Stimulated activated memory B cell treated with anti-CD40 and anti-IgM and Interleukin-4, amounts not matched to agents 10 μg/mL and 1 μg/mL and 100 μg/mL, for 72 hours (primary cell): Measurements from ENCODE around the gene B4GALT5.

Source experiments
- ATAC-seq: fragments of 150-1000 bp; cut with Tn5 transposase; 2 replicates; pipeline ENCODE4 v1.10.0; 2021
- H3K27ac Mint-ChIP-seq: one replicate; pipeline ENCODE4 v1.8.0; 2022; ENCODE audit warnings: mild to moderate bottlenecking, mixed read lengths
- H3K27me3 Mint-ChIP-seq: one replicate; pipeline ENCODE4 v1.8.0; 2022; ENCODE audit warnings: mixed read lengths
- H3K36me3 Mint-ChIP-seq: one replicate; pipeline ENCODE4 v1.8.0; 2022; ENCODE audit warnings: mixed read lengths
- H3K4me1 Mint-ChIP-seq: one replicate; pipeline ENCODE4 v1.8.0; 2022; ENCODE audit warnings: mixed read lengths
- H3K4me3 Mint-ChIP-seq: one replicate; pipeline ENCODE4 v1.8.0; 2022; ENCODE audit warnings: mild to moderate bottlenecking, moderate library complexity, mixed read lengths
- H3K9me3 Mint-ChIP-seq: one replicate; pipeline ENCODE4 v1.8.0; 2022; ENCODE audit warnings: mixed read lengths

Gene B4GALT5

GRCh38 chr20:49644980-49645565, 68.6 kb downstream of the B4GALT5 start:
- ATAC-seq = no peak

GRCh38 chr20:49642816-49643215, 70.9 kb downstream of the B4GALT5 start:
- Mint-ChIP-seq H3K9me3 (no peaks in the 10 kb centered on the region), H3K27ac (no peak overlapping the region), H3K4me3 (no peak overlapping the region), H3K36me3 (peaks cover 52% of the 10 kb centered on the region), H3K4me1 (no peaks in the 10 kb centered on the region), H3K27me3 (no peaks in the 10 kb centered on the region)
- no peak for ATAC-seq

More at GRCh38 chr20:49644980-49645565, 68.6 kb downstream of the B4GALT5 start:
- Mint-ChIP-seq H3K4me3 (no peak overlapping the region), H3K27ac (no peak overlapping the region), H3K9me3 (no peaks in the 10 kb centered on the region), H3K27me3 (no peaks in the 10 kb centered on the region), H3K4me1 (no peaks in the 10 kb centered on the region), H3K36me3 (peaks cover 61% of the 10 kb centered on the region)

- Mint-ChIP-seq H3K27me3 (no peaks in the 10 kb centered on the region), H3K4me3 (no peak overlapping the region), H3K27ac (no peak overlapping the region), H3K36me3 (peaks cover 52% of the 10 kb centered on the region), H3K4me1 (no peaks in the 10 kb centered on the region), H3K9me3 (no peaks in the 10 kb centered on the region)
- no peak for ATAC-seq
Measured at GRCh38 chr20:49641683-49642656, 71.7 kb downstream of the B4GALT5 start.

GRCh38 chr20:49637046-49637637, 76.5 kb downstream of the B4GALT5 start:
- no peak overlapping the region for H3K4me3 Mint-ChIP-seq
- no peaks in the 10 kb centered on the region for H3K9me3 Mint-ChIP-seq
- H3K27ac Mint-ChIP-seq = no peak overlapping the region
- ATAC-seq = no peak
- peaks cover 10% of the 10 kb centered on the region for H3K4me1 Mint-ChIP-seq
- no peaks in the 10 kb centered on the region for H3K27me3 Mint-ChIP-seq
- peaks cover 75% of the 10 kb centered on the region for H3K36me3 Mint-ChIP-seq

GRCh38 chr20:49636447-49636846, 77.2 kb downstream of the B4GALT5 start:
- H3K27me3 Mint-ChIP-seq = no peaks in the 10 kb centered on the region
- no peak overlapping the region for H3K4me3 Mint-ChIP-seq
- no peak overlapping the region for H3K27ac Mint-ChIP-seq
- no peak for ATAC-seq
- H3K9me3 Mint-ChIP-seq = no peaks in the 10 kb centered on the region
- H3K4me1 Mint-ChIP-seq = peaks cover 17% of the 10 kb centered on the region
- peaks cover 78% of the 10 kb centered on the region for H3K36me3 Mint-ChIP-seq

- Mint-ChIP-seq H3K27me3 (no peaks in the 10 kb centered on the region), H3K4me1 (peaks cover 22% of the 10 kb centered on the region), H3K9me3 (no peaks in the 10 kb centered on the region), H3K36me3 (peaks cover 74% of the 10 kb centered on the region), H3K4me3 (no peak overlapping the region), H3K27ac (no peak overlapping the region)
- ATAC-seq = no peak
Measured at GRCh38 chr20:49635866-49636265, 77.8 kb downstream of the B4GALT5 start.

GRCh38 chr20:49635166-49635565, 78.5 kb downstream of the B4GALT5 start:
- Mint-ChIP-seq H3K36me3 (peaks cover 67% of the 10 kb centered on the region), H3K9me3 (no peaks in the 10 kb centered on the region), H3K4me3 (no peak overlapping the region), H3K27me3 (no peaks in the 10 kb centered on the region), H3K27ac (no peak overlapping the region), H3K4me1 (peaks cover 29% of the 10 kb centered on the region)
- ATAC-seq = no peak

- Mint-ChIP-seq H3K9me3 (no peaks in the 10 kb centered on the region), H3K27ac (no peak overlapping the region), H3K36me3 (peaks cover 57% of the 10 kb centered on the region), H3K4me3 (no peak overlapping the region), H3K27me3 (no peaks in the 10 kb centered on the region), H3K4me1 (peaks cover 37% of the 10 kb centered on the region)
- ATAC-seq = no peak
Measured at GRCh38 chr20:49634116-49634515, 79.6 kb downstream of the B4GALT5 start.

- no peak overlapping the region for H3K4me3 Mint-ChIP-seq
- no peaks in the 10 kb centered on the region for H3K27me3 Mint-ChIP-seq
- H3K9me3 Mint-ChIP-seq = no peaks in the 10 kb centered on the region
- H3K27ac Mint-ChIP-seq = no peak overlapping the region
- H3K4me1 Mint-ChIP-seq = peaks cover 37% of the 10 kb centered on the region
- peaks cover 57% of the 10 kb centered on the region for H3K36me3 Mint-ChIP-seq
- ATAC-seq = no peak
Measured at GRCh38 chr20:49633643-49634042, 80.0 kb downstream of the B4GALT5 start.

GRCh38 chr20:49633023-49633422, 80.7 kb downstream of the B4GALT5 start:
- Mint-ChIP-seq H3K27me3 (no peaks in the 10 kb centered on the region), H3K36me3 (peaks cover 57% of the 10 kb centered on the region), H3K4me1 (peaks cover 37% of the 10 kb centered on the region), H3K27ac (no peak overlapping the region), H3K4me3 (no peak overlapping the region), H3K9me3 (no peaks in the 10 kb centered on the region)
- no peak for ATAC-seq

- Mint-ChIP-seq H3K4me3 (peak overlapping the region; percentile 35), H3K36me3 (peaks cover 47% of the 10 kb centered on the region), H3K27ac (peak overlapping the region; percentile 61), H3K4me1 (peaks cover 44% of the 10 kb centered on the region), H3K9me3 (no peaks in the 10 kb centered on the region), H3K27me3 (peaks cover 5% of the 10 kb centered on the region)
- ATAC-seq = no peak
Measured at GRCh38 chr20:49631856-49632418, 81.7 kb downstream of the B4GALT5 start.

- peaks cover 40% of the 10 kb centered on the region for H3K36me3 Mint-ChIP-seq
- peak overlapping the region; percentile 39 for H3K4me3 Mint-ChIP-seq
- peak; percentile 60 for ATAC-seq
- H3K9me3 Mint-ChIP-seq = no peaks in the 10 kb centered on the region
- H3K4me1 Mint-ChIP-seq = peaks cover 51% of the 10 kb centered on the region
- peak overlapping the region; percentile 61 for H3K27ac Mint-ChIP-seq
- peaks cover 12% of the 10 kb centered on the region for H3K27me3 Mint-ChIP-seq
Measured at GRCh38 chr20:49631061-49631716, 82.5 kb downstream of the B4GALT5 start.

GRCh38 chr20:49630396-49630951, 83.2 kb downstream of the B4GALT5 start:
- Mint-ChIP-seq H3K4me1 (peaks cover 58% of the 10 kb centered on the region), H3K36me3 (peaks cover 33% of the 10 kb centered on the region), H3K27me3 (peaks cover 19% of the 10 kb centered on the region), H3K27ac (peak overlapping the region; percentile 61), H3K4me3 (peak overlapping the region; percentile 39), H3K9me3 (no peaks in the 10 kb centered on the region)
- ATAC-seq = peak; percentile 80

- H3K4me3 Mint-ChIP-seq = no peak overlapping the region
- peaks cover 63% of the 10 kb centered on the region for H3K4me1 Mint-ChIP-seq
- no peaks in the 10 kb centered on the region for H3K9me3 Mint-ChIP-seq
- H3K36me3 Mint-ChIP-seq = peaks cover 25% of the 10 kb centered on the region
- peak overlapping the region; percentile 61 for H3K27ac Mint-ChIP-seq
- ATAC-seq = no peak
- H3K27me3 Mint-ChIP-seq = peaks cover 23% of the 10 kb centered on the region
Measured at GRCh38 chr20:49629606-49630005, 84.1 kb downstream of the B4GALT5 start.
